Measurements from ENCODE around the gene SALL2. TPM values are rescaled to one million over a fixed set of nuclear protein-coding genes. Genes with fewer than 3 reads are reported as not detected.
"Not testable (repeated sequence)": the region's sequence is repeated elsewhere in the genome, so short reads cannot be mapped to it uniquely, and the experiment has no call there.

SALL2 gene
- total RNA-seq, 4 donors from 2014 or later: 14.7 to 23.8 (median 21.8) TPM

DNA sequence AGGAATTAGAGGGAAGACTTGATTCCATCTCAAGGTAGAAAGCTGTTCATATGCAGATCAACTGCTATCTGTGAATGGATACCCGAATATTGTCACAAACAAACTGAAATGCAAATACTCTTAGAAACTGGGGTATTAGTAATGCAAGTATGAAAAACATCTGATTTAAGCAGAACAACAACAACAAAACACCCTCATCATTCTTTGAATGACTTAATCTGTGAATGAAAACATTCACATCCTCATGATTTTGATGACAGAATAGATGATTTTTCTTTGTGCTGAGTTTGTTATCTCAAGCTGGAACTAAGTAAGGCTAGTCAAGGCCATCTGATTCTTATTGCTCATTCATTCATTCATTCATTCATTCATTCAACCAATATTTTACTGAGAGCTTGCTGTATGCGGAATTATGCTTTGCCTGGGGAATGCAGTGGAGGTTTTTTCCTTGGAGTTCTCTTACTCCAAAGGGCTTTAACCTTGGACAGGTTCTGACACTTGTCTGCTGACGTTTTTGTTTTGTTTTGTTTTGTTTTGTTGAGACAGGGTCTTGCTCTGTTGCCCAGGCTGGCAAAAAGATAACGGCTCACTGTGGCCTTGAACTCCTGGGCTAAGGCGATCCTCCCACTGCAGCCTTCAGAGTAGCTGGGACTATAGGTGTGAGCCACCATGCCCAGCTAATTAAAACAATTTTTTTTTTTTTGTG, 30.4 kb upstream of the SALL2 start:
- WGBS, 2 donors (ENCODE audit: low coverage in 1 of 2): 43 to 51% methylated on average over 3 to 4 of the region's 5 CpGs
- no peak overlapping the region for H3K4me3 ChIP-seq
- peaks cover 0 to 15% (median 4%) of the 10 kb centered on the region in 3 donors for H3K4me1 ChIP-seq
- H3K9me3 ChIP-seq: no peaks in the 10 kb centered on the region
- no peak for ATAC-seq
- H3K36me3 ChIP-seq: no peaks in the 10 kb centered on the region
- no peaks in the 10 kb centered on the region for H3K27me3 ChIP-seq
- H3K27ac ChIP-seq: peak overlapping the region in 3 of 4 donors; percentile 29 to 79 (median 79)
- no peak for TF ChIP-seq POLR2AphosphoS5 (IDR thresholded peaks at IDR 0.05)
- no peak for TF ChIP-seq POLR2A (IDR thresholded peaks at IDR 0.05)
- TF ChIP-seq EP300 (IDR thresholded peaks at IDR 0.05): no peak
- no peak for TF ChIP-seq CTCF (IDR thresholded peaks at IDR 0.05)

GRCh38 chr14:21553266-21553665, 27.1 kb upstream of the SALL2 start:
- H3K4me3 ChIP-seq: no peak overlapping the region
- WGBS, 2 donors (ENCODE audit: low coverage in 1 of 2): 52 to 84% methylated on average over 3 of the region's 3 CpGs
- ATAC-seq: no peak
- no peaks in the 10 kb centered on the region for H3K27me3 ChIP-seq
- H3K9me3 ChIP-seq: no peaks in the 10 kb centered on the region
- H3K4me1 ChIP-seq: peaks cover 0 to 15% (median 4%) of the 10 kb centered on the region in 3 donors
- TF ChIP-seq EP300 (IDR thresholded peaks at IDR 0.05) (no peak), POLR2AphosphoS5 (IDR thresholded peaks at IDR 0.05) (no peak), CTCF (IDR thresholded peaks at IDR 0.05) (no peak), POLR2A (IDR thresholded peaks at IDR 0.05) (no peak)
- no peak overlapping the region for H3K27ac ChIP-seq
- no peaks in the 10 kb centered on the region for H3K36me3 ChIP-seq

- not testable (repeated sequence) for ATAC-seq
Measured at GRCh38 chr14:21544588-21544987, 18.4 kb upstream of the SALL2 start.

DNA sequence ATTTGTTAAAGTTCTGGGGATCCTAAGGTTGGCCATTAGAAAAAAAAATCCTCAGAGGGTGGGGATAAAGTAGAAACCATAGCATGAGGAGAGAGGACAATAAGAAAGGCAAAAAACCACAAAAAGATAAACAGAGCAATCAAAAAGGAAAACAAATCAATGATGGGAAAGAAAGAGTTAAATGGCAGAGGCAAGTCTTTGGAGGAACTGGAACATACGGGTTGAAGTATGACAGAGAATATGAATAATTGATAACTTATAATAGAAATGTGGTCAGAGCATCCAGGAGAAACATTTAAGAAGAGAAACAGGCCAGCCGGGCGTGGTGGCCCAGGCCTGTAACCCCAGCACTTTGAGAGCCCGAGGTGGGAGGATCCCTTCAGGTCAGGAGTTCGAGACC, 17.8 kb upstream of the SALL2 start:
- ATAC-seq: no peak
- no peaks in the 10 kb centered on the region for H3K4me1 ChIP-seq
- peaks cover 23% of the 10 kb centered on the region for H3K27me3 ChIP-seq
- H3K27ac ChIP-seq: no peak overlapping the region
- no peaks in the 10 kb centered on the region for H3K36me3 ChIP-seq
- TF ChIP-seq POLR2AphosphoS5 (IDR thresholded peaks at IDR 0.05): no peak
- TF ChIP-seq POLR2A (IDR thresholded peaks at IDR 0.05): no peak
- TF ChIP-seq CTCF (IDR thresholded peaks at IDR 0.05): no peak
- no peak for TF ChIP-seq EP300 (IDR thresholded peaks at IDR 0.05)
- WGBS, 2 donors (ENCODE audit: low coverage in 1 of 2): 36 to 39% methylated on average over 3 to 5 of the region's 5 CpGs
- no peaks in the 10 kb centered on the region for H3K9me3 ChIP-seq
- no peak overlapping the region for H3K4me3 ChIP-seq

More at GRCh38 chr14:21544588-21544987, 18.4 kb upstream of the SALL2 start:
- not testable (repeated sequence) for H3K27ac ChIP-seq, H3K4me3 ChIP-seq, H3K36me3 ChIP-seq, H3K9me3 ChIP-seq, H3K4me1 ChIP-seq
- H3K27me3 ChIP-seq: peaks cover 17% of the 10 kb centered on the region
- 94% methylated on average over 7 of the region's 7 CpGs; no CpG with 5 or more reads in 1 of the 2 donors for WGBS, 2 donors (ENCODE audit: low coverage in 1 of 2)

DNA sequence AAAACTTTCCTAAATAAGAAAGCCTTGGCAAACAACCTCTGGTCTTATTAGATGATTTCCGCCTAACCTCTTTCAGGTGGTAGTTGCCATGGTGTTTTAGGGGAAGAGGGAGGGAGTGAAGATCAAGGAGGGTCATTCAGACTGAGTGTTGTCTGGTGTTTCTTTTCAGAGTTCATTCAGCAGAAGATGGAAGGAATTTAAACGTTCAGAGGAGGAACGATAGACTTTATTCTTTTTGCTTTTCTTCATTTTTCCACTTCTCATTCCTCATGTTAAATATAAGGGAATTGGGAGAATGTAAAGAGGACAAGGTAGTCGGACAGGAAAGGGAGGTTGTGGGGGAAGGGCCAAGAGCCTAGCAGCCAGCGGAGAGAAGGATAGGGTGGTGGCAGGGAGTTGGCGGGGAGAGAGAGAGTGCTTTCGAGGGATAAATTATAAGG, 17.4 kb upstream of the SALL2 start:
- Histone ChIP-seq H3K27me3 (peaks cover 28% of the 10 kb centered on the region), H3K4me3 (no peak overlapping the region), H3K9me3 (no peaks in the 10 kb centered on the region), H3K36me3 (no peaks in the 10 kb centered on the region), H3K27ac (no peak overlapping the region), H3K4me1 (no peaks in the 10 kb centered on the region)
- no peak for TF ChIP-seq POLR2AphosphoS5 (IDR thresholded peaks at IDR 0.05)
- TF ChIP-seq POLR2A (IDR thresholded peaks at IDR 0.05): no peak
- no peak for TF ChIP-seq EP300 (IDR thresholded peaks at IDR 0.05)
- TF ChIP-seq CTCF (IDR thresholded peaks at IDR 0.05): no peak
- 29 to 34% methylated on average over 7 of the region's 7 CpGs for WGBS, 2 donors (ENCODE audit: low coverage in 1 of 2)
- ATAC-seq: no peak

Data from gastroesophageal sphincter (tissue), 4 donors.